C4-2B (cell line): ENCODE data around the gene STAT5A.
A peak's percentile ranks its signal among the peaks of the same experiment; 100 is the strongest.

Source experiments
- H3K27ac ChIP-seq: fragments of 450-650 bp; 2 replicates; pipeline ENCODE4 v1.5.1; 2017
- ZFX ChIP-seq: fragments of 450-650 bp; IDR thresholded peaks from 2 replicates; pipeline ENCODE4 v1.6.1; 2017
- TF ChIP-seq, protein P1 (sequence below): fragments of 450-650 bp; conservative IDR thresholded peaks from 2 replicates; pipeline ENCODE4 v1.5.1; 2017; ENCODE audit warnings: mild to moderate bottlenecking

The STAT5A gene

DNA sequence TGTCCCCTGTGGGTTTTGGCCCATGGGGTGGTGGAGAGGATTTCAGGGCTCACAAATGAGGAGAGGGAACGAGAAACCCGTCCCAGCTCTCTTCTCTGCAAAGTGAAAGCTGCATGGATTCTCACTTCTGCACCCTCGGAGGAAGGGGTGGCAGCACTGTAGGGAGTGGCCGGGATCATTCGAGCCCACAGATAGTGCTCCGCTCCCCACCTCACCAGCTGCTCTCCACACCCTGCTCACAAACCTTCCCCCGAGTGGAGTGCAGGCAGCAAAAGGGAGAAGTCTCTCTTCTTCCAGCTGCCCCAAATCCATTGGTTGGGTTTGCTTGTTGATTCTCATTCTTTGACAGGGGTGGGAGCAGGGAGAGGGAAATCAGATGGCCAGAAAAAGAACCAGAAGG is 20.1 kb downstream of the STAT5A start:
- H3K27ac ChIP-seq: no peak overlapping the region
- TF ChIP-seq, protein P1, sequence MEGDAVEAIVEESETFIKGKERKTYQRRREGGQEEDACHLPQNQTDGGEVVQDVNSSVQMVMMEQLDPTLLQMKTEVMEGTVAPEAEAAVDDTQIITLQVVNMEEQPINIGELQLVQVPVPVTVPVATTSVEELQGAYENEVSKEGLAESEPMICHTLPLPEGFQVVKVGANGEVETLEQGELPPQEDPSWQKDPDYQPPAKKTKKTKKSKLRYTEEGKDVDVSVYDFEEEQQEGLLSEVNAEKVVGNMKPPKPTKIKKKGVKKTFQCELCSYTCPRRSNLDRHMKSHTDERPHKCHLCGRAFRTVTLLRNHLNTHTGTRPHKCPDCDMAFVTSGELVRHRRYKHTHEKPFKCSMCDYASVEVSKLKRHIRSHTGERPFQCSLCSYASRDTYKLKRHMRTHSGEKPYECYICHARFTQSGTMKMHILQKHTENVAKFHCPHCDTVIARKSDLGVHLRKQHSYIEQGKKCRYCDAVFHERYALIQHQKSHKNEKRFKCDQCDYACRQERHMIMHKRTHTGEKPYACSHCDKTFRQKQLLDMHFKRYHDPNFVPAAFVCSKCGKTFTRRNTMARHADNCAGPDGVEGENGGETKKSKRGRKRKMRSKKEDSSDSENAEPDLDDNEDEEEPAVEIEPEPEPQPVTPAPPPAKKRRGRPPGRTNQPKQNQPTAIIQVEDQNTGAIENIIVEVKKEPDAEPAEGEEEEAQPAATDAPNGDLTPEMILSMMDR: no peak
- TF ChIP-seq ZFX: no peak

DNA sequence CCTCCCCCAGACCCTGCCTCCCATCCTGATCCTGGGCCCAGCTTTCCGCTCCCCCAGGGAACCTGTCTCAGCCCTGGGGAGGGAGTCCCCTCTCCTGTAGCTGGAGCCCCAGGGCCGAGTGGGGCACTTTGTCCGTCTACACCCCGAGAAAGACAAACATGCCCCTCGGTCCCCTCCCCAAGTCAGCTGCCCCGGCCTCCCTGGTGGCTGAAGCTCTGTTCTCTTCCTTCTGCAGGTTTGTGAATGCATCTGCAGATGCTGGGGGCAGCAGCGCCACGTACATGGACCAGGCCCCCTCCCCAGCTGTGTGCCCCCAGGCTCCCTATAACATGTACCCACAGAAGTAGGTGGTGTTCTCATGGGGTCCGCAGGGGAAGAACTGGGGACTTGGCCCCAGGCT is 20.8 kb downstream of the STAT5A start:
- no peak overlapping the region for H3K27ac ChIP-seq
- no peak for TF ChIP-seq ZFX
- TF ChIP-seq, protein P1: no peak

DNA sequence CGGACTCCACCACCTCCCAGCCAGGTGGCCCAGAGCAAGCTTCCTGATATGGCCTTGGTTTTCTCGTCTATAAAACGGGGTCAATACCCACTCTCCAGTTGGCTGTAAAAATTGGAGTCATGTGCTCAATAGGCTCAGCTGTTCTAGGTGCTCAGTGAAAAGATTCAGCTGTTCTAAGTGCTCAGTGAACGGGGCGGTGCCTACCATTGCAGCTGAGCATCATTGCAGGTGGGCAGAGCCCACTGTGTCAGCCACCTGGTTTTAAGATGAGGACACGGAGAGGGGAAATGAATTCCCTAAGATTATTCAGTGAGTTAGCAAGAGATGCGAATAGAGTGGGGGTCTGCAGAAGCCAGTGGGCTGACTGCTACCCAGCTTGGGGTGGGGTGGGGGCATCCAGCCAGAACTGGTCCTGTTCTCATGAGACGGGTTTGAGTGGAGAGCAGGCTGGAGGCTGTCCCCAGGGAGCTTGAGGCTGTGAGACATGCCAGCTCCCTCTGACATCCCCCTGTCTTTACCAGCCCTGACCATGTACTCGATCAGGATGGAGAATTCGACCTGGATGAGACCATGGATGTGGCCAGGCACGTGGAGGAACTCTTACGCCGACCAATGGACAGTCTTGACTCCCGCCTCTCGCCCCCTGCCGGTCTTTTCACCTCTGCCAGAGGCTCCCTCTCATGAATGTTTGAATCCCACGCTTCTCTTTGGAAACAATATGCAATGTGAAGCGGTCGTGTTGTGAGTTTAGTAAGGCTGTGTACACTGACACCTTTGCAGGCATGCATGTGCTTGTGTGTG is 21.9 kb downstream of the STAT5A start:
- TF ChIP-seq, protein P1: no peak
- TF ChIP-seq ZFX: no peak

DNA sequence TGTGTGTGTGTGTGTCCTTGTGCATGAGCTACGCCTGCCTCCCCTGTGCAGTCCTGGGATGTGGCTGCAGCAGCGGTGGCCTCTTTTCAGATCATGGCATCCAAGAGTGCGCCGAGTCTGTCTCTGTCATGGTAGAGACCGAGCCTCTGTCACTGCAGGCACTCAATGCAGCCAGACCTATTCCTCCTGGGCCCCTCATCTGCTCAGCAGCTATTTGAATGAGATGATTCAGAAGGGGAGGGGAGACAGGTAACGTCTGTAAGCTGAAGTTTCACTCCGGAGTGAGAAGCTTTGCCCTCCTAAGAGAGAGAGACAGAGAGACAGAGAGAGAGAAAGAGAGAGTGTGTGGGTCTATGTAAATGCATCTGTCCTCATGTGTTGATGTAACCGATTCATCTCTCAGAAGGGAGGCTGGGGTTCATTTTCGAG is 22.5 kb downstream of the STAT5A start:
- H3K27ac ChIP-seq: no peak overlapping the region
- TF ChIP-seq, protein P1: no peak
- TF ChIP-seq ZFX: no peak

More for the DNA sequence above, 21.9 kb downstream of the STAT5A start:
- no peak overlapping the region for H3K27ac ChIP-seq

DNA sequence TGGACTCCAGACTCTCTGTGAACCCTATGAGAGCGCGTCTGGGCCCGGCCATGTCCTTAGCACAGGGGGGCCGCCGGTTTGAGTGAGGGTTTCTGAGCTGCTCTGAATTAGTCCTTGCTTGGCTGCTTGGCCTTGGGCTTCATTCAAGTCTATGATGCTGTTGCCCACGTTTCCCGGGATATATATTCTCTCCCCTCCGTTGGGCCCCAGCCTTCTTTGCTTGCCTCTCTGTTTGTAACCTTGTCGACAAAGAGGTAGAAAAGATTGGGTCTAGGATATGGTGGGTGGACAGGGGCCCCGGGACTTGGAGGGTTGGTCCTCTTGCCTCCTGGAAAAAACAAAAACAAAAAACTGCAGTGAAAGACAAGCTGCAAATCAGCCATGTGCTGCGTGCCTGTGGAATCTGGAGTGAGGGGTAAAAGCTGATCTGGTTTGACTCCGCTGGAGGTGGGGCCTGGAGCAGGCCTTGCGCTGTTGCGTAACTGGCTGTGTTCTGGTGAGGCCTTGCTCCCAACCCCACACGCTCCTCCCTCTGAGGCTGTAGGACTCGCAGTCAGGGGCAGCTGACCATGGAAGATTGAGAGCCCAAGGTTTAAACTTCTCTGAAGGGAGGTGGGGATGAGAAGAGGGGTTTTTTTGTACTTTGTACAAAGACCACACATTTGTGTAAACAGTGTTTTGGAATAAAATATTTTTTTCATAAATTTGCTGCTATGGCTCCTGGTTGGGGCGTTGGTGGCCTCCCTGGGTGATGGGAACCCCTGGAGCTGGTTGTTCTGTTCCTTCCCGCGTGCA is 23.1 kb downstream of the STAT5A start:
- TF ChIP-seq ZFX: no peak
- TF ChIP-seq, protein P1: no peak
- H3K27ac ChIP-seq: no peak overlapping the region

DNA sequence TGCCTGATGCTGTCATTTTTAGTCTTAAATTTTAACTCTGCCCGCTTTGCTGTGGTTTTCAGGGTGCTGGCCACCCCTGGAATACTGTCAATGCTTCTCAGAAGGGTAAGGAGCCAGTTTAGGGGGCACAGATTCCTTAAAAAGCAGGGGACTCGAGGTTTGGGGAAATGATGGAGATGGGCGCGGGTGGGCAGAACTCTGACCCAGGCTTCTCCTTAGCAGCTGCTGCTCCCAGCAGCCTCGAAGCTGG is 23.7 kb downstream of the STAT5A start:
- H3K27ac ChIP-seq: no peak overlapping the region
- TF ChIP-seq ZFX: no peak
- TF ChIP-seq, protein P1: no peak

DNA sequence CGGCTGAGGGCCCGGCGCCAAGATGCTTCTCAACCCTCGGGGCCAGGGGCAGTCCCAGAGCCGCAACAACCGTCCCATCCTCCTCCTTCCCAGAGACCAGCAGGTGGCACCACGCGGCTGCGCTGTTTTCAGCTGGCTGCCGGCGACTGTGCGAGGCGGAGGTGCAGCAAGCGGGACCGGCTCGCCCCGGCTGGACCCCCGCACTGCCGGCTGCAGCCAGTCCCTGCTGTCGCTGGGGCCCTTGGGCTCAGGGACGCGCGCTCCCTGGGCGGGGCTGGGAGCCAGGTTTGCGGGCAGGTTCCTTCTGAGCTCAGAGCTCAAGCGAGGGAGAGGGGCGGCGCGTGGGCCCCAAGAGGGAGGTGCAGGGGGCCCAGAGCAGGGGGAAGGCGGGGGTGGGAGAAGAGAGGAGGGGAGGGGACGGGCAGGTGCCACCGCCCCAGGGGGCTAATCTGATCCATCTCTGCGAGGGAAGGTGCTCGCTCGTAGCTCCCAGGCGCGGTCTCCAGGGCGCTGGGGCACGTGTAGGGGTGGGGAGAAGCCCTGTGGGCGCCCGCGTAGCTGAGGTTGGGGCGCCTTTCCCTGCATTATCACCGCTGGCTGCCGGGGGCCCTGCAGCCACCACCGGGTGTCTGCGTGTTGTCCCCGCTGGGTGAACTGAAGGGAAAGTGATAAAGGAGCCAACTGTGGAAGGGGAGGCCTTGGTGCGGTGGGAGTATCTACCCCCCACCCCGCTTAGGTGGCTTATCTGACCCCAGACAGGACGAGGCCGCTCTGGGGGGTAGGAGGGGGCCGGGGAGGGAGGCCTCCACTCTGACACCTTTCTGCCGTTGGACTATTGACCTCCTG is 24.2 kb downstream of the STAT5A start:
- TF ChIP-seq ZFX: no peak
- TF ChIP-seq, protein P1: peak; percentile 65
- H3K27ac ChIP-seq: no peak overlapping the region
